Mesothelial cell of epicardium (in vitro differentiated cells): Measurements from ENCODE around the gene RPS6KL1. TPM values are rescaled to one million over a fixed set of nuclear protein-coding genes. Genes with fewer than 3 reads are reported as not detected.

Experiments
- DNase-seq, 2 experiments: peaks; one replicate each; pipeline ENCODE4 v3.0.0; 2021; ENCODE audit warnings: low spot score in 2 of 2; ENCODE audit not compliant: unreplicated experiment in 2 of 2
- H3K27ac Mint-ChIP-seq: 2 replicates; pipeline ENCODE4 v1.8.0; 2021; ENCODE audit warnings: mixed read lengths
- H3K27me3 Mint-ChIP-seq: 2 replicates; pipeline ENCODE4 v1.8.0; 2021; ENCODE audit warnings: low read depth, mixed read lengths
- H3K36me3 Mint-ChIP-seq: 2 replicates; pipeline ENCODE4 v1.8.0; 2021; ENCODE audit warnings: mixed read lengths
- H3K4me1 Mint-ChIP-seq: 2 replicates; pipeline ENCODE4 v1.8.0; 2021; ENCODE audit warnings: mixed read lengths
- H3K4me3 Mint-ChIP-seq: 2 replicates; pipeline ENCODE4 v1.8.0; 2021; ENCODE audit warnings: mild to moderate bottlenecking, moderate library complexity, mixed read lengths
- H3K9me3 Mint-ChIP-seq: 2 replicates; pipeline ENCODE4 v1.8.0; 2021; ENCODE audit warnings: mixed read lengths
- total RNA-seq: library from RNA; stranded (reverse); gene quantifications from 3 replicates; pipeline ENCODE4 v1.2.1, GENCODE V29; 2021
- TF ChIP-seq, protein P1 (sequence below): fragments of 200-600 bp; sonication (generic); IDR thresholded peaks from one replicate; pipeline ENCODE4 v1.5.0; 2021; ENCODE audit warnings: antibody characterized with exemption; ENCODE audit not compliant: unreplicated experiment

RPS6KL1 gene
- total RNA-seq, 1 donor from 2014 or later: 1.1 TPM

DNA sequence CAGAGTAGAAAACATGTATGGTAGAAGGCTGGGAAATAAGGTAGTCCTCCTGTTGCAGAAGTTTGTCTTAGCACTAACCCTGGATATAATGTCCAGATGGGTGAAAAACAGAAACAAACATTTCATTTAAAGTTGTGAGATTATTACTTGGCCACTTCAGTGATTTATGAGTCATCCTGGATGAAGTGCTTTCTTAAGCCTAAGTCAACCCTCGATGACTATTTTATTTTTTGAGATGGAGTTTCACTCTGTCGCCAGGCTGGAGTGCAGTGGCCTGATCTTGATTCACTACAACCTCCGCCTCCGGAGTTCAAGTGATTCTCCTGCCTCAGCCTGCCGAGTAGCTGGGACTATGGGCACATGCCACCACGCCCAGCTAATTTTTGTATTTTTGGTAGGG lies 31.2 kb downstream of the RPS6KL1 start:
- H3K27me3 Mint-ChIP-seq: no peaks in the 10 kb centered on the region
- no peak for DNase-seq

DNA sequence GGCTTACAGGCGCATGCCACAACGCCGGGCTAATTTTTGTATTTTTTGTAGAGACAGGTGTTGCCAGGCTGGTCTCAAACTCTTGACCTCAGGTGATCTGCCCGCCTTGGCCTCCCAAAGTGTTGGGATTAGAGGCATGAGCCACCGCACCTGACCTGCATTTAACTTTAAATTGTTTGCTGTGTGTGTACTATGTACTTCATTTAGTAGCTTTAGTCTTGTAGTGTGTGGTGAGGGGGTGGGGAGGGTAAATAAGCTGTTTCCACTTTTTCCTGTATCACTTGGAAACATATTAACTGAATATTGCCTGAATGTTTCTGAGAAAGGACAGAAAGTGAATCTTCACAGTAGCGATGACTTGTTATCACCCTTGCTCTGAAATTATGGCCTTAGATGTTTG lies 32.8 kb downstream of the RPS6KL1 start:
- TF ChIP-seq, protein P1, sequence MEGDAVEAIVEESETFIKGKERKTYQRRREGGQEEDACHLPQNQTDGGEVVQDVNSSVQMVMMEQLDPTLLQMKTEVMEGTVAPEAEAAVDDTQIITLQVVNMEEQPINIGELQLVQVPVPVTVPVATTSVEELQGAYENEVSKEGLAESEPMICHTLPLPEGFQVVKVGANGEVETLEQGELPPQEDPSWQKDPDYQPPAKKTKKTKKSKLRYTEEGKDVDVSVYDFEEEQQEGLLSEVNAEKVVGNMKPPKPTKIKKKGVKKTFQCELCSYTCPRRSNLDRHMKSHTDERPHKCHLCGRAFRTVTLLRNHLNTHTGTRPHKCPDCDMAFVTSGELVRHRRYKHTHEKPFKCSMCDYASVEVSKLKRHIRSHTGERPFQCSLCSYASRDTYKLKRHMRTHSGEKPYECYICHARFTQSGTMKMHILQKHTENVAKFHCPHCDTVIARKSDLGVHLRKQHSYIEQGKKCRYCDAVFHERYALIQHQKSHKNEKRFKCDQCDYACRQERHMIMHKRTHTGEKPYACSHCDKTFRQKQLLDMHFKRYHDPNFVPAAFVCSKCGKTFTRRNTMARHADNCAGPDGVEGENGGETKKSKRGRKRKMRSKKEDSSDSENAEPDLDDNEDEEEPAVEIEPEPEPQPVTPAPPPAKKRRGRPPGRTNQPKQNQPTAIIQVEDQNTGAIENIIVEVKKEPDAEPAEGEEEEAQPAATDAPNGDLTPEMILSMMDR: no peak
- no peaks in the 10 kb centered on the region for H3K9me3 Mint-ChIP-seq
- no peak overlapping the region for H3K27ac Mint-ChIP-seq
- peaks cover 27% of the 10 kb centered on the region for H3K36me3 Mint-ChIP-seq
- H3K4me1 Mint-ChIP-seq: peaks cover 10% of the 10 kb centered on the region
- no peak for DNase-seq
- no peaks in the 10 kb centered on the region for H3K27me3 Mint-ChIP-seq
- H3K4me3 Mint-ChIP-seq: no peak overlapping the region

More for the DNA sequence above, 31.2 kb downstream of the RPS6KL1 start:
- TF ChIP-seq, protein P1: no peak
- no peaks in the 10 kb centered on the region for H3K9me3 Mint-ChIP-seq
- no peak overlapping the region for H3K27ac Mint-ChIP-seq
- peaks cover 37% of the 10 kb centered on the region for H3K36me3 Mint-ChIP-seq
- peaks cover 8% of the 10 kb centered on the region for H3K4me1 Mint-ChIP-seq
- no peak overlapping the region for H3K4me3 Mint-ChIP-seq

DNA sequence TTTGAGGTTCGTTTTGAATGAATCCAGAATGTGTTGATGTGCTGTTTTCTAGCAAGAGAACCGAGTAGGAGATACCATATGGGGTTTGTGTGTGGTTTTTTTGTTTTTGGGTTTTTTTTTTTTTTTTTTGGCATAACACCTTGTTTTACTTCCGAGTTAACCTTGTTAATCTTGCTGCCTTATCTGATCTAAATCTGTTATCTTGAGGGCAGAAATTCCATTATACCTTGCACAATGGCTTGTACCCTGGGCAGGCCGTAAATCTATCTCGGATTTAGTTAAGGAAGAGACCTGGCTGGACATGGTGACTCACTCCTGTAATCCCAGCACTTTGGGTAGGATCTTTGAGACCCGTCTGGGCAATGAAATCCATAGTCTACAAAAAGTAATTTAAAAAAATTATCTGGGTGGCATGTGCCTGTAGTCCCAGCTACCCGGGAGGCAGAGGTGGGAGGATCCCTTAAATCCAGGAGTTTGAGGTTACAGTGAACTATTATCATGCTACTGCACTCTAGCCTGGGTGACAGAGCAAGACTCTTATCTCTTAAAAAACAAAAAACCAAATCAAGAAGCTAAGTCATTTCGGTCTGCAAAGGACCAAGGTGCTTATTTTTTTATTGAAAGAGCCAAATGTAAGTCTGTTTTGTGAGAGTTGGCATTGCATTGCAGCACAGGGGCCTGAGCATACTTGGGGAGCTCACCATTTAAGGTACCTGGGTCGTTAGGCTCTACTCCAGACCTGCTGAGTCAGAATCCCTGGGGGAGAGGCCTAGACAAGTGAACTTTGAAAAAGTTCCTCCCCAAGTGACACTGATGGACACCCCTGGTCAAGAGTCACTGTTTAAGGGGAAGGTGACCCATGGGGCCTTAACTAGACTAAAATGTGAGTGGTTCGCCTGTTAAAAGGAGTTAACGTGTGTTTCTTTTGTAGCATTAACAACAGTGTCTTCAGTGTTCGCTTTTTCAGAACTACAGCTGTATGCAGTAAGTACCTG lies 34.6 kb downstream of the RPS6KL1 start:
- Mint-ChIP-seq H3K27ac (peak overlapping the region; percentile 12), H3K36me3 (peaks cover 16% of the 10 kb centered on the region), H3K4me1 (peaks cover 19% of the 10 kb centered on the region), H3K9me3 (no peaks in the 10 kb centered on the region), H3K27me3 (no peaks in the 10 kb centered on the region), H3K4me3 (no peak overlapping the region)
- TF ChIP-seq, protein P1: no peak
- no peak for DNase-seq

DNA sequence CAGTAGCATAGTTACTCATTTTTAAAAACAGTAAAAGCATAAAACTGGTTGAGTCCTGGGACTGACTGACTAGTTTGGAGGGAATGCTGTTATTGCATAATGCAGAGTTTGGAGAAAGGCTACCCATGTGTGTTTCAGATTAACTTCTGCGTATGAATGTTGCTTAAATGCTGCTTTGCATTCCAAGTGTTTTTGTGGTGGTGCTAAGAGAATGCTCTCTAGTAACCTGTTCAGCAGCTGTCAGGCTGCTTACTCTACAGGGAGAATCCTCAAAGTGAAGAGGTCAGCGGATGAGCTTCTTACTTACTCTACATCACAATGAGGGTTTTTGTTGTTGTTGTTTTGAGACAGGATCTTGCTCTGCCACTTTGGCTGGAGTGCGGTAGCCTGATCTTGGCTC lies 37.1 kb downstream of the RPS6KL1 start:
- Mint-ChIP-seq H3K27ac (no peak overlapping the region), H3K36me3 (peaks cover 7% of the 10 kb centered on the region), H3K4me1 (peaks cover 33% of the 10 kb centered on the region), H3K4me3 (no peak overlapping the region), H3K27me3 (no peaks in the 10 kb centered on the region), H3K9me3 (no peaks in the 10 kb centered on the region)
- DNase-seq: no peak
- TF ChIP-seq, protein P1: no peak

DNA sequence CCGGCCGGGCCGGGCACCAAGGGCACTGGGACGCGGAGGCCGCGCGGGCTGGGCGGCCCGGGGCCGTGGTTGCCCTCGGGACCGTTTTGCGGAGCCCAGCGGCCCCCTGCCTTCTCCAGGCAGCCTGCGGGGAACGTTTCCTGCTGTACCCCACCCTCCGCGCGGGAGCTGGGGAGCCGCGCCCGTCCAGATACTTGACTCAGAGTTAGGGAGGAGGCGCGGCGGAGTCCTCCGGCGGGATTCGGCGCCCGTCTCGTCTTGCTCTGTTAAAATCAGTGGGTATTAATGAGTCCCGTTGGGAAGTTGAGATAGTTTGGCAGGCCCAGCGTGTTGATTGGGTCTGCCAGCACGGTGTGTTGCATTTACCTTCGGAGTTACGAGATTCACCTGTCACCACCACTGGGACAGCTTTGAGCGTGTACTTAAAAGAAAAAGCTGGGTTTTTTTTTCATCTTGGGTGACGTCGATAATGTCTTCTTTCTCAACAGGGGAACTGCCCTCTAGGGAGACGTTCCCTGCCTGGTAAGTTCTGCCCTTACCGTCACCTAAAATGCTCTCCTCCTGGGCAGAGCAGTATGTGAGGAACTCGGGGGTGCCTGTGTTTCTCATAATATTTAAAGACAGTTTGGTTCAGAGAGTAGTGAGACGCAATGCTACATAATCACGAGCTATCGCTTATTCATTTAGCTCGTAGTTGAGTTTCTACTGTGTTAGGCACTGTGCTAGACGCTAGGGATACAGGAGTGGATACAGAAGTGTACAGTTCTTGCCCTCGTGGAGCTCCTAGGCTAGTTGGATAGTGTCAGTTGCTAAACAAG lies 40.7 kb downstream of the RPS6KL1 start:
- DNase-seq: peak; percentile 30 to 62
- H3K36me3 Mint-ChIP-seq: no peaks in the 10 kb centered on the region
- H3K27me3 Mint-ChIP-seq: no peaks in the 10 kb centered on the region
- peak overlapping the region; percentile 98 for H3K27ac Mint-ChIP-seq
- peak overlapping the region; percentile 100 for H3K4me3 Mint-ChIP-seq
- peaks cover 33% of the 10 kb centered on the region for H3K4me1 Mint-ChIP-seq
- TF ChIP-seq, protein P1: no peak
- H3K9me3 Mint-ChIP-seq: no peaks in the 10 kb centered on the region
